ENCODE results near the gene MRAP2.

The MRAP2 gene

DNA sequence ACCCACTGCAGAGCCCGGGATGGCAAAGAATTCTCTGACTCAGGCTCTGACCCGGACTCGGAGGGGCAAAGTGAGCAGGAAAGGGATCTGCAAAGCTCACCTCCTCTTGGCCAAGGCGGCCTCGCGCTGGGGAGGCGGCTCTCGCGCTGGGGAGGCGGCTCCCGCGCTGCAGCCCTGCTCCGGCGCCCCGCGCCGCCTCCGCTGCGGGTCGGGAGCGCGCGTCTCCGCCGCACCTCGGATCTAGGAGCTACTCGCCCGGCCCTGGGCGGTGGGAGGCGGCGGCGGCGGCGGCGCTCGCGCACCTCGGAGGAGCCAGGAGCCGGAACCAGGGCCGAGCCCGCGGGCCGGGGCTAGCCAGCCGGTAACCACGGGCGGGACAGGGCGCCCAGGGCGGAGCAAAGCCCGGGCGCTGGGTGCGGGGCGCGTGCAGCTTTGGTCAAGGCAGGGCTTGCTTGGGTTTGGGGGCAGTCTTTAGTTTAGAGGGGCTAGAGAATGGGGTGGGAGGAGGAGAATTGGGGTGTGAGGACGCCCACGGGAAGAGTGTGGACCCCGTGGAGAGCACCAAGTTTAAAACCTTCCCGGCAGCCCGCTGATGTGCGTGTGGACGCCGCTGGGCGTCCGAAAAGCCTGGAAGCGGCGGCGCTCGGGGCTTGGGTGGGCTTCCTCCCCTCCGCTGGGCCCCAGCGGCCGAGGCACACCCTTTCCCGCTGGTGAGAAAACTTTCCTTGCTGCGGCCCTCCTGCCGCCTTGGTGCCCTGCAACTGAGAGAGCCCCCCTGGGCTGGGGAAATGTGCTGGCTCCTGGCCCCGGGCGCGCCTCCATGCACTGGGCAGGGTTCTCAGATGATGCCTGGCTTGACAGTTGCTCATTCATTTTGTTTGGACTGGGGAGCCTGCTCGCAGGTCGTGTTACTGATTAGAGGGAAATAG is at the start of gene MRAP2:
TSS of gene MRAP2 (plus strand) at position 250 of the 929 bp plus-strand sequence. CDS start 21,547 bp downstream, outside the sequence.
- DNase-seq: peak in 2 of 14 donors; percentile 6 to 59

DNA sequence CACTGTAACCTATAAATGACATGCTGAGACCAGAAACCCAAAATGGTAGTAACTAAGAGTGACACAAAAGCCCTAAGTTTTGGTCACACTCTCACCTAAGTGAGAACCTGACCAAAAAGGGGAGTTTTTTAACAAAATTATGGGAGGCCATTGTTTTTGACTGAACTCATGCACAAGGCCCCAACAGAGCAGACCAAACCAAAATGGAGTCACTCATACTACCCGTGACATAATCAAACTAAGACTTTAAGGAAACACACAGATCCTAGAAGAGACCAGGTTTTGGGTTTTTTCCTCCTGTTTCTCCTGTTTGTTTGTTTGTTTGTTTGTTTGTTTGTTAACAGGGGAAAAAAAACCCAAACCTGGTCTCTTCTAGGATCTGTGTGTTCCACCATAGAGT is 49.2 kb upstream of the MRAP2 start:
- no peak for DNase-seq

- no peak for DNase-seq
Observed at GRCh38 chr6:83985308-83985713, 48.3 kb upstream of the MRAP2 start.

- no peak for DNase-seq
Observed at GRCh38 chr6:83985715-83986114, 47.9 kb upstream of the MRAP2 start.

- no peak for DNase-seq
Observed at GRCh38 chr6:83998021-83998584, 35.5 kb upstream of the MRAP2 start.

DNA sequence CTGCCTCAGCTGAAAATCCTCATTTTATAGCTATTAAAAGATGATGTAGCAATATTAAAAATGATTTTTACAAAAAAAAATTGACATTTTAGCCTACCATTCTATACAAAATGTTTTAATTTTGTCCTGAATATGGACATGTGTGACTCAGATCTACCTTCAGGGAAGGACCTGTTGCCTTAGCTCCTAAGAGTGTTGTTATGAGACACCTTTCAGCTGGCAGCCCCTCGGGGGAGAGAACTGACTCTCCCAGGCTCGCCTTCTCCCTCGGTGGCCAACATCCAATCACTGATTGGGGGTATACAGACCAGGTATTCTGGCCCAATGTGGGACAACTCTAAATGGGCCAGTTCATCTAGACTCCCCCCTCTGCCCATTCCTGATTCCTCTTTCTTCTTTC is 32.5 kb upstream of the MRAP2 start:
- no peak for DNase-seq

DNA sequence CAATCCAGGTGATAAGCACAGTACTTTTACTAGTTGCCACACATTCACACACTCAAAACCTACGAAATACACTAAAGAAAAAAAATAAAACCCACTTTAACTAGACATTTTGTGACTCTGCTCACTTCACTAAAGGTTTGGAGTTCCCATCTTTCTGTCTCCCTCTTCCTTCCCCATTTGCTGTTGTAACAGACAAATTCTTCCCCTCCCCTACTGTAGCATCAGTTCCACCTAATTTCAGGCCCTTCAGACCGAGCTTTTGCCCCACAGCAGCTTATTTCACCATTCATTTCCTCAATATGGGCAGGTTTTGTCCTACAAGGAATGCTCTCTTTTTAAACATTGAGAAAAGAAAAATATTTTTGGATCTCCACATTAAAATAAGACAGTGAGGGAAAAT is 31.3 kb upstream of the MRAP2 start:
- no peak for DNase-seq

GRCh38 chr6:84003131-84003530 is 30.4 kb upstream of the MRAP2 start:
- DNase-seq: peak in 1 of 14 donors; percentile 3

DNA sequence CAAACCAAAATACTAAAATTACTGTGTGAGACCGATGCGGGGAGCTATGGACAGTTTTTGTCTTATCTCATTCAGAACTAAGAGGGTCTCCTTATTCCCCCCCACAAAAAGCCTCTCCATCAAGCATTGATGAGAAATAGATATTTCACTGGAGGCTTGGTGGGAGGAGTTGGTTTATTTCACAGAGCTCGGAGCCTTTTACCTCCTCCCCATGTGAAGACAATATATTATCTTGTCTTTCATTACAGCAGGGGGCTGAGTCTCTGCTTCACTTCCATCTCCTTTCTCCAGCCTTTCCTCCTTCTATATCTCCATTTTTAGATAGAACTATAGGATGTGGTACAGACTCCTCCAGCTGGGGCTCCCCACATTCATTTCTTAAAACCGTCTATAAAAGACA is 29.9 kb upstream of the MRAP2 start:
- no peak for DNase-seq

DNA sequence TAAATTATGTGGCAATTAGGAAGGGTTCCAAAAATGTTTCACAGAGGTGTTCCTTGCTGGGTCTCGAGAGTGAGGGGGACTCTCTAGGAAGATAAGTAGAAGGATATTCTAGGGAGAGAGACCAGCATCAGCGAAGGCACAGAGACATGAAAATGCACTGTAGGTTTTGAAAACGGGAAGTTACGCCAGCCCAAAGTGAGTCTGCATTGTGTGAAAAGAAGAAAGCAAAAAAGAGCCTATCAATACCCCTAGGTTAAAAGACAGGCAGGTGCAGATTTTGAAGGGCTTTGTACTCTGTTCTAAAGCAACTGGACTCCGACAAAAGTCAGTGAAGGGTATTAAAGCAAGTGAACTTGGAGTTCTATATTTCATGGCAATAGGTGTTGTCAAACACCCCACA is 25.7 kb upstream of the MRAP2 start:
- no peak for DNase-seq

DNA sequence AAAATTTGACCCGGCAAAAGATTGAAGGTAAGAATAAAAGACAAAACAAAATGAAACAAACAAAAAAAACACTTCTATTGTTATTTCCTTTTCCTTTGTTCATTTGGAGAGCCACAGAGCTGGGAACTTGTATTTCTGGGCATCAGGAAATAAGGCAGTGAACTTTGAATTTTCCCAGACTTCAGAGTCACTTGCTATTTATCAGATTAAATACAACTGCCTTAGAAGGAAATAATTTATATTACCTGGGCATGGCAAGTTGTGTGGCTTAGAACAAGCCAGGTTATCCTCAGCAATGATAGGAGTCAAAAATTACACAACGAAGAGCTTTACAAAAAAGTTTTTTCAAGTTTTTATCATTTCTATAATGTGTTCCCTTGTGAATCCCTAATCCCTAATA is 20.2 kb upstream of the MRAP2 start:
- DNase-seq: no peak

DNA sequence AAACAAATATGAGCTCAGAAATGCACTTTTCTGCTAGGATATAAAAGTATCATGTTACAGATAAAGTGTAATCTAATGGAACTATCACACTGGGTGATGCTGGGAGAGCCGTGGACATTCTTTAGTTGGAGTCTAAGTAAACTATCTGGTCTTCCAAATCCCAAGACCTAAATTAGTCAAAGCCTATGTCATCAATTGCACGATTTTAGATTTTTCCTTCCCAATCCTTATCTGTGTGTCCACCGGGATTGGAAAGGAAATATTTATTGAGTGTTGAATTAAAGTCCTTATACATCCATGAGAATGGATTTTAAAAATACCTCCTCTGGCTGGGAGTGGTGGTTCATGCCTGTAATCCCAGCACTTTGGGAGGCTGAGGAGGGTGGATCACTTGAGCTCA is 19.6 kb upstream of the MRAP2 start:
- no peak for DNase-seq

DNA sequence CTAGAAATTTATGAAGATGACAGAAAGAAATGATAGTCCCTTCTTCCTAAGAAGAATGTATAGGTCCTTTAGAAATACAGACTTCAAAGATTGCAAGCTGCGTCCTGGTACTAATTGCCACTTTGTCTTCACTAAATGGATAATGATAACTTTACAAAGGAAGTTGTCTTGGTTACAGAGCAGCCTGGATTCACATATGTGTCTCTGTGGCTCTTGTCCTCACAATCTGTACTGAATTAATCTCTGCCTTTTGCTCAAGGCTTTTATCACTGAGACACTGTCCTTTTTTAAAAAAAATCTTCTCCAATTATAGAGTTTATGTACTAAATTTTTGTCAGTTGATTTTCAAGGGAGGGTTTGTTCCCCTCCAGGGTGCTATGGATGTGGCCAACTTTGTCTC is 17.5 kb upstream of the MRAP2 start:
- no peak for DNase-seq

DNA sequence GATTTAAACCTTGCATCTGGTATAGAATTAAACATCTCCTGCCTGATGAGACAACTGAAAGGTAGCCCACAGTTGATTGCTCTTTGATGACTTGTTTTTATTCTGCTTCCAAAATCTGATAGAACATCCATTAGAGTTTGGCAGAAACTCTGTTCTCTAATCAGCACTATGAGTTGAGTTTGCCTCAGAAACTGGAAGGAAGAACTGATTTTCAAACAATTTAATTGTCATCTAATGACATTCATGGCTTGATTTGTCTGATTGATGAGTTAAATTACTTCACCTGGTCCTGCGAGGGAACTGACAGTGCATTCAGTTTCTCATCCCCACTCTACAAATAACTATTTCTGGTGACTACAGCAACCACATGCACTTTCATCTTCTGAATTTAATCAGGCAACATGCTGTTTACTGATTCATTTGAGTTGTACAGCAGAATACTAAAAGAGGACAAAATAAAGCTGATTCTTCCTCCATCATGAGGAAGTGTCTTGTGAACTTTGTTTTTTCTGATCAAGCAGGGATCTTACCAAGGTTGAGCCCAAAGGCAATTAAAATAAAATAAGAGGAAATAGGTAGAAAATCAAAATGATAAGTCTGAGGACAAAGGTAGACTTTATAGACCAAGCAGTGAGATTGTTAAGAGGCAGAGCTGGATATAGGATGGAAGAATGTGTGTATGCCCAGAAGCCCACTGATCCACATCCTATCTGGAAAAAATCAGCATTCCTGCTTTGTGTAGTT is 15.7 kb upstream of the MRAP2 start:
- no peak for DNase-seq

DNA sequence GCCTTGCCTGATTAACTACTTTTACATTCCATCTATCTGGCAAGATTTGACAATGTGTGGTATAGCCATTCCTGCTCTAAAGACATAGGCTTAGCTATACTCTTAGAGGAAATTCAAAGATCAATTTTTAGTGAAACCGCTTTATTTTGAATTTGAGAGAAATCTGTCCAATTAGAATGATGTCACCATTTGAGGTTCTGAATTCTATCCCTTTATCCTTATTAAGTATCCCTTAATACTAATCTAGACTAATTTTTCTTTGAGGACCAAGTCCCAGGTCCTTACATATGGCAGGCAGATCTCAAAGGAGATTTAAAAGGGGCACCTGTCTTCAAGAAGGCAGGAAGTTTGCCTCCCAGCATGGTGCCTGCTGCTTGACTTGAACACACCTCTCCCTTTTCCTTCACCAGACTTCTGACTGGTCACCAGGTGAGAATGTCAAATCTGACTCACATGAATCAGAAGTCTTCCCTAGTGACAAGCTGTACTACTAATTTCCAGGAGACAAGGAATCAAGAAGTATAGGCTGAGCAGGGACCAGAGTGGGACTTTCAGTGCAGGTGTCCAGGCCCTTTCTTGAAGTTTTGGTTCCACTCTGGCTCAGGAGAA is 15.0 kb upstream of the MRAP2 start:
- DNase-seq: no peak

DNA sequence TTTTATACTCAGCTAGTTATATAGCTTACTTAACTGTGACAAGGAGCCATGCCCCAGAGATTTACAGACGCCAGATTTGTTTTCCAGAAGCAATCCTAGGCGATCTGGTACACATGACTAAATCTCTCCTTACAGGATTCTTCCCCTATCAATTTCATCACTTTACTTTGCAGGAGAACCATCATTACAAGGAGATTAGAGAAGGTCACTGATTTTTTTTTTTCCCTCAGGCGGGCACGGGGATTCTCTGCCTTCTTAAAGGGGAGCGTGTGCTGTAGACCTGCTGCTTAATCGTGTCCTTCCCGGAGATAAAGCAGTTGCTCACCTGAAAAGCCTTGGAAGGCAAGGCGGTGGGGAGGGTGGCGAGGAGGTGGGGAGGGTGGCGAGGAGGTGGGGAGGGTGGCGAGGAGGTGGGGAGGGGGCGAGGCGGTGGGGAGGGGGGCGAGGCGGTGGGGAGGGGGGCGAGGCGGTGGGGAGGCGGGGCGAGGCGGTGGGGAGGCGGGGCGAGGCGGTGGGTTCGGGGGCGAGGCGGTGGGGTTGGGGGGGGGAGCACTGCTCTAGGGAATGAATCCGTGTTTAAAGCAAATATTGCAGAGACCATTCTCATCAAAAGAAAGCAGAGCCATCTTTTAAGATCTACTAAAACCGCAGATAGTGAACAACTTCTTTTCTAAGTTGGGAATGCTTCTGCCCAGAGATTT is 14.3 kb upstream of the MRAP2 start:
- no peak for DNase-seq

DNA sequence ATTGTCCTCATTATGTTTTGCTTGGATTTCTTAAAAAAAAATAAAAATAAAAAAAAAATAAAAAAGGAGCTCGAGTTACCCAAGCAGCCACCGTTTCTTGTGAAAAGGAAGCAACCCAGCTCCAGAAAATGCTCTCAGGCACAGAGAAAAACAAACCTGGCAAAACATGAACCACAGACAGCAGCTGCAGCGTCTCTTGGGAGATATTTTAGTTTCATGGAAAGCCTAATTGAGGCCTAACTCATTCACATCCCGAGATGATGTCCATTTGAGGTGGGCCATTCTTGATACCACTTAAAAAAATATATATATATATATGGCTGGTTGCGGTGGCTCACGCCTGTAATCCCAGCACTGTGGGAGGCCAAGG is 13.7 kb upstream of the MRAP2 start:
- no peak for DNase-seq

GRCh38 chr6:84021625-84022024 is 11.9 kb upstream of the MRAP2 start:
- DNase-seq: no peak

GRCh38 chr6:84026721-84027164 is 6.8 kb upstream of the MRAP2 start:
- peak in 1 of 14 donors; percentile 66 for DNase-seq

- peak in 3 of 14 donors; percentile 9 to 14 (median 9) for DNase-seq
Observed at GRCh38 chr6:84027340-84028181, 6.0 kb upstream of the MRAP2 start.

- DNase-seq: no peak
Observed at GRCh38 chr6:84028350-84028749, 5.2 kb upstream of the MRAP2 start.
